HepG2 (cell line): ENCODE data around the gene L3MBTL3. TPM values are rescaled to one million over a fixed set of nuclear protein-coding genes. Genes with fewer than 3 reads are reported as not detected.

Source experiments
- ATAC-seq: fragments of 200-7000 bp; cut with Tn5 transposase; 3 replicates; pipeline ENCODE4 v1.9.1; 2020; ENCODE audit warnings: mild to moderate bottlenecking, moderate library complexity
- BruUV-seq: library from RNA; stranded (reverse); fragments of 400-500 nt; replicated peaks from 2 replicates; lab custom pipeline; 2021; lab: Mats Ljungman, UMichigan
- CTCF ChIA-PET: fragments of 300-600 bp; formaldehyde crosslinking; extraction: SDS; loops from one replicate; lab custom pipeline; 2021; ENCODE audit warnings: low total read pairs, inconsistent platforms, low intra/inter-chr PET ratio; lab: Yijun Ruan, JAX
- POLR2A ChIA-PET: fragments of 350-600 bp; sonication (Branson Sonifier 250); formaldehyde crosslinking; loops from one replicate; lab custom pipeline; 2020; ENCODE audit warnings: antibody characterized with exemption, inconsistent platforms; lab: Yijun Ruan, JAX
- DNase-seq: peaks from one replicate; pipeline ENCODE4 v3.0.0-alpha.2; 2015; ENCODE audit warnings: low spot score
- FAIRE-seq: peaks from 3 replicates; lab custom pipeline; 2011; peaks lifted over from hg19 to GRCh38; lab: Jason Lieb, UNC
- H2AFZ ChIP-seq: one replicate; pipeline ENCODE4 v1.6.1; 2011; ENCODE audit warnings: low read length, inconsistent platforms
- H3K27ac ChIP-seq: fragments of 300-600 bp; 3 replicates; pipeline ENCODE4 v1.8.0; 2011; ENCODE audit warnings: mixed run types, mild to moderate bottlenecking, mixed read lengths, low read length, inconsistent platforms; ENCODE audit not compliant: insufficient read depth; ENCODE audit errors: extremely low read length
- H3K27me3 ChIP-seq, 2 experiments: fragments of 200-600 bp in 1 of 2; 2 replicates in 1 of 2; 3 replicates in 1 of 2; pipeline versions ENCODE4 v1.6.0 to v1.8.0; 2011; ENCODE audit warnings: low read length in 2 of 2, mild to moderate bottlenecking in 2 of 2, moderate library complexity in 2 of 2, inconsistent platforms in 1 of 2; ENCODE audit not compliant: insufficient read depth in 2 of 2, control insufficient read depth in 1 of 2
- H3K36me3 ChIP-seq, 2 experiments: fragments of 200-600 bp in 1 of 2; replicated peaks in 1 of 2; 2 replicates in 1 of 2; 3 replicates in 1 of 2; pipeline versions ENCODE4 v1.5.1 to v1.8.0; 2011; ENCODE audit warnings: low read length in 2 of 2, inconsistent platforms in 1 of 2; ENCODE audit not compliant: insufficient read depth in 2 of 2, control insufficient read depth in 1 of 2
- H3K4me1 ChIP-seq: 2 replicates; pipeline ENCODE4 v1.5.1; 2012; ENCODE audit warnings: low read length, inconsistent platforms; ENCODE audit not compliant: insufficient read depth
- H3K4me2 ChIP-seq: 2 replicates; pipeline ENCODE4 v1.6.0; 2011; ENCODE audit warnings: low read depth, low read length, inconsistent platforms
- H3K4me3 ChIP-seq, 3 experiments: fragments of 200-600 bp in 1 of 3; sonication (generic), shearing (Covaris generic) in 1 of 3; replicated peaks in 1 of 3; 2 replicates each; pipeline ENCODE4 v1.5.1; 2011 to 2016; ENCODE audit warnings: low read length in 3 of 3, inconsistent platforms in 2 of 3, low read depth in 2 of 3, mild to moderate bottlenecking in 2 of 3, control low read depth in 1 of 3, mixed read lengths in 1 of 3; ENCODE audit not compliant: insufficient read depth in 1 of 3
- H3K79me2 ChIP-seq: one replicate; pipeline ENCODE4 v1.6.1; 2011; ENCODE audit warnings: low read length, inconsistent platforms; ENCODE audit not compliant: insufficient read depth
- H3K9ac ChIP-seq: 2 replicates; pipeline ENCODE4 v1.6.0; 2011; ENCODE audit warnings: mild to moderate bottlenecking, low read depth, low read length, inconsistent platforms; ENCODE audit not compliant: insufficient read depth
- H3K9me3 ChIP-seq: 2 replicates; pipeline ENCODE4 v1.5.1; 2012; ENCODE audit warnings: mild to moderate bottlenecking, low read length
- H4K20me1 ChIP-seq: 2 replicates; pipeline ENCODE4 v1.6.0; 2011; ENCODE audit warnings: inconsistent platforms, mild to moderate bottlenecking, low read length, moderate library complexity; ENCODE audit not compliant: insufficient read depth
- HDAC2 ChIP-seq: sonication (generic); formaldehyde crosslinking; IDR thresholded peaks from 2 replicates; pipeline ENCODE4 v1.4.0; 2020; ENCODE audit warnings: missing genetic modification reagents
- NR1H2 ChIP-seq: sonication (generic); formaldehyde crosslinking; IDR thresholded peaks from 2 replicates; pipeline ENCODE4 v1.8.1; 2022; ENCODE audit warnings: low read depth, missing genetic modification reagents, borderline replicate concordance
- UBTF ChIP-seq: sonication (generic); formaldehyde crosslinking; IDR thresholded peaks from 2 replicates; pipeline ENCODE4 v1.4.0; 2020; ENCODE audit warnings: mild to moderate bottlenecking, missing genetic modification reagents
- ZNF230 ChIP-seq: sonication (generic); formaldehyde crosslinking; IDR thresholded peaks from 2 replicates; pipeline ENCODE4 v1.4.0; 2020; ENCODE audit warnings: mild to moderate bottlenecking, missing genetic modification reagents
- ZNF547 ChIP-seq: sonication (generic); formaldehyde crosslinking; IDR thresholded peaks from 2 replicates; pipeline ENCODE4 v1.5.1; 2020; ENCODE audit warnings: mild to moderate bottlenecking, missing genetic modification reagents
- ZSCAN12 ChIP-seq: sonication (generic); formaldehyde crosslinking; IDR thresholded peaks from 2 replicates; pipeline ENCODE4 v1.9.0; 2021; ENCODE audit warnings: mild to moderate bottlenecking, missing genetic modification reagents
- WGBS: methylation state at CpG from one replicate; pipeline ENCODE4 v1.1.6; 2017; ENCODE audit warnings: low lambda C conversion rate; 5-methylcytosine and 5-hydroxymethylcytosine counted together
- in situ Hi-C: cut with HindIII; loops from 2 replicates; pipeline ENCODE4 v1.10.0; 2017; ENCODE audit warnings: low pct_unique_long_range_greater_than_20kb; ENCODE audit not compliant: extremely low pct_ligation_motif_present
- intact Hi-C: fragments of 100-400 bp; cut with micrococcal nuclease; formaldehyde crosslinking; loops from one replicate; pipeline ENCODE4 v1.10.0; 2022; ENCODE audit not compliant: unreplicated experiment
- polyA plus RNA-seq, 8 experiments: library from polyadenylated mRNA; depleted of rRNA in 3 of 8; stranded (reverse) in 7 of 8; unstranded in 1 of 8; fragments of >200 nt; fragmentation: Illumina TruSeq in 4 of 8; extraction: Trizol in 4 of 8; gene quantifications; 2 replicates each; pipeline versions ENCODE4 v1.2.1 to v1.2.3, GENCODE V29; 2011 to 2016; ENCODE audit warnings: low read depth in 4 of 8, missing spikeins in 1 of 8, mixed read lengths in 1 of 8; ENCODE audit not compliant: insufficient read depth in 1 of 8
- total RNA-seq, 5 experiments: library from RNA; depleted of rRNA; stranded (reverse); fragments of >200 nt; fragmentation: Illumina TruSeq; extraction: Trizol; gene quantifications; 2 replicates each; pipeline ENCODE4 v1.2.3, GENCODE V29; 2016; ENCODE audit warnings: low read depth in 1 of 5
- TF ChIP-seq, protein P1 (sequence below): sonication (generic); formaldehyde crosslinking; IDR thresholded peaks from 2 replicates; pipeline ENCODE4 v1.5.1; 2020; ENCODE audit warnings: mild to moderate bottlenecking, moderate library complexity, missing genetic modification reagents

The L3MBTL3 gene
- total and polyA plus RNA-seq, 2 of the 13 experiments (the other 11 are each of a cell fraction or from before 2014, with no cell fraction given): 1.5 to 2.5 TPM

GRCh38 chr6:130156908-130157307 is 138.5 kb downstream of the L3MBTL3 start:
- ATAC-seq: no peak
- POLR2A ChIA-PET: no interaction called here
- intact Hi-C loops: no loop called here

DNA sequence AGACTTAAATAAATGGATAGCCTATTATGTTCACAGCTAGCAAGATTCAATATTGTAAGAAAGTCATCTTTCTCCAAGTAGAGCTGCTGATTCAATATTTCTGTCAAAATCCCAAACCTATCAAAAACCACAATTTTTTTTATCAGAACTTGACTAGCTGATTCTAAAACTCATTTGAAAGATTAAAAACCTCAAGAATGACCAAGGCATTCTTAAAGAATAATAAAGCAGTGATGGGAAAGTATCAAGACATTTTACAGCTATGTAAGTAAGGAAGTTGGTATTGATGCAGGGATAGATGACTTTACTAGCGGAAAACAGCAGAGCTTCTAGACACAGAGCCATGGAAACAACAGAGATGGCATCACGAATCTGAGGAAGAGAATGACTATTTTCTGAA is 139.7 kb downstream of the L3MBTL3 start:
- Histone ChIP-seq H3K27me3 (peaks cover 0 to 1% of the 10 kb centered on the region in 2 experiments; a peak in 1 of 5 replicates), H3K4me1 (no peaks in the 10 kb centered on the region), H3K79me2 (no peaks in the 10 kb centered on the region), H4K20me1 (no peaks in the 10 kb centered on the region), H3K27ac (no peak overlapping the region), H3K4me3 (no peak overlapping the region), H3K9ac (no peak overlapping the region), H3K36me3 (no peaks in the 10 kb centered on the region), H2AFZ (no peak overlapping the region), H3K9me3 (peaks cover 7% of the 10 kb centered on the region), H3K4me2 (no peak overlapping the region)
- BruUV-seq: no TSS peak
- ATAC-seq: no peak
- no peak for DNase-seq
- WGBS: 5% methylated on average over 2 of the region's 2 CpGs
- no peak for FAIRE-seq
- in situ Hi-C loops: no loop called here
- TF ChIP-seq HDAC2 (CRISPR knock-in tag) (no peak), ZNF230 (CRISPR knock-in tag) (no peak), ZSCAN12 (no peak), ZNF547 (no peak)
- TF ChIP-seq, protein P1, sequence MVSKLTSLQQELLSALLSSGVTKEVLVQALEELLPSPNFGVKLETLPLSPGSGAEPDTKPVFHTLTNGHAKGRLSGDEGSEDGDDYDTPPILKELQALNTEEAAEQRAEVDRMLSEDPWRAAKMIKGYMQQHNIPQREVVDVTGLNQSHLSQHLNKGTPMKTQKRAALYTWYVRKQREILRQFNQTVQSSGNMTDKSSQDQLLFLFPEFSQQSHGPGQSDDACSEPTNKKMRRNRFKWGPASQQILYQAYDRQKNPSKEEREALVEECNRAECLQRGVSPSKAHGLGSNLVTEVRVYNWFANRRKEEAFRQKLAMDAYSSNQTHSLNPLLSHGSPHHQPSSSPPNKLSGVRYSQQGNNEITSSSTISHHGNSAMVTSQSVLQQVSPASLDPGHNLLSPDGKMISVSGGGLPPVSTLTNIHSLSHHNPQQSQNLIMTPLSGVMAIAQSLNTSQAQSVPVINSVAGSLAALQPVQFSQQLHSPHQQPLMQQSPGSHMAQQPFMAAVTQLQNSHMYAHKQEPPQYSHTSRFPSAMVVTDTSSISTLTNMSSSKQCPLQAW (CRISPR knock-in tag): no peak
- CTCF ChIA-PET: no interaction called here
- POLR2A ChIA-PET: no interaction called here
- intact Hi-C loops: no loop called here

More at GRCh38 chr6:130156908-130157307, 138.5 kb downstream of the L3MBTL3 start:
- no TSS peak for BruUV-seq
- no peaks in the 10 kb centered on the region for H3K79me2 ChIP-seq
- H3K9ac ChIP-seq: no peak overlapping the region
- no peaks in the 10 kb centered on the region for H3K36me3 ChIP-seq
- H3K4me1 ChIP-seq: no peaks in the 10 kb centered on the region
- no peak overlapping the region for H2AFZ ChIP-seq
- in situ Hi-C loops: no loop called here
- no peak for FAIRE-seq
- peaks cover 0 to 6% of the 10 kb centered on the region in 2 experiments; a peak in 1 of 5 replicates for H3K27me3 ChIP-seq
- no peak overlapping the region for H3K4me3 ChIP-seq
- CTCF ChIA-PET: no interaction called here
- 30% methylated on average over 5 of the region's 5 CpGs for WGBS
- peaks cover 7% of the 10 kb centered on the region for H3K9me3 ChIP-seq
- H3K27ac ChIP-seq: no peak overlapping the region
- no peak for DNase-seq
- H4K20me1 ChIP-seq: no peaks in the 10 kb centered on the region
- no peak overlapping the region for H3K4me2 ChIP-seq
- TF ChIP-seq NR1H2 (CRISPR knock-in tag): no peak
- no peak for TF ChIP-seq UBTF (CRISPR knock-in tag)
- TF ChIP-seq, all 625 proteins: peak for 0
